ENCODE measurements around the gene CD109. TPM values are rescaled to one million over a fixed set of nuclear protein-coding genes. Genes with fewer than 3 reads are reported as not detected.

The CD109 gene
- polyA plus RNA-seq, 1 donor from 2014 or later: 0.07 TPM

- no peaks in the 10 kb centered on the region for H3K79me2 ChIP-seq (replicated peaks; ENCODE audit: insufficient read depth, low read length)
- TF ChIP-seq POLR2AphosphoS5 (IDR thresholded peaks at IDR 0.05) (no peak), TAF1 (IDR thresholded peaks at IDR 0.05; ENCODE audit: low read depth) (no peak), EZH2 (IDR thresholded peaks at IDR 0.05; ENCODE audit: borderline replicate concordance, insufficient read depth, low read length, poor library complexity, severe bottlenecking) (no peak), MXI1 (conservative IDR thresholded peaks at IDR 0.05; ENCODE audit: poor library complexity, severe bottlenecking) (no peak), REST (IDR thresholded peaks at IDR 0.05; ENCODE audit: borderline replicate concordance) (no peak), RAD21 (conservative IDR thresholded peaks at IDR 0.05) (no peak), CTCF (IDR thresholded peaks at IDR 0.05; ENCODE audit: poor library complexity, severe bottlenecking) (no peak), EP300 (conservative IDR thresholded peaks at IDR 0.05; ENCODE audit: poor library complexity, severe bottlenecking) (no peak), SMC3 (conservative IDR thresholded peaks at IDR 0.05; ENCODE audit: poor library complexity) (no peak)
- H3K9ac ChIP-seq (ENCODE audit: low read length): no peak overlapping the region
- no peak overlapping the region for H3K27ac ChIP-seq (ENCODE audit: low read length)
- H2AFZ ChIP-seq (ENCODE audit: low read depth, low read length): no peak overlapping the region
- H3K4me3 ChIP-seq (ENCODE audit: low read length): no peak overlapping the region
- H3K4me2 ChIP-seq (ENCODE audit: low read length): no peak overlapping the region
- no peaks in the 10 kb centered on the region for H3K9me2 ChIP-seq (ENCODE audit: insufficient read depth, low read length)
- no peaks in the 10 kb centered on the region for H3K36me3 ChIP-seq (ENCODE audit: insufficient read depth, low read length)
- H3F3A ChIP-seq (ENCODE audit: insufficient read depth, low read length, poor library complexity, severe bottlenecking): no peaks in the 10 kb centered on the region
- no peaks in the 10 kb centered on the region for H3K9me3 ChIP-seq (ENCODE audit: low read length)
- peaks cover 20% of the 10 kb centered on the region for H3K27me3 ChIP-seq (ENCODE audit: insufficient read depth, low read depth, low read length)
- H4K20me1 ChIP-seq (ENCODE audit: insufficient read depth): no peaks in the 10 kb centered on the region
These were observed 3.9 kb downstream of the CD109 start for GRCh38 chr6:73699676-73700459.

GRCh38 chr6:73702444-73702843 is 6.4 kb downstream of the CD109 start:
- Histone ChIP-seq H3K4me2 (ENCODE audit: low read length) (no peak overlapping the region), H4K20me1 (ENCODE audit: insufficient read depth) (no peaks in the 10 kb centered on the region), H3F3A (ENCODE audit: insufficient read depth, low read length, poor library complexity, severe bottlenecking) (no peaks in the 10 kb centered on the region), H3K9me3 (ENCODE audit: low read length) (no peaks in the 10 kb centered on the region), H3K27me3 (ENCODE audit: insufficient read depth, low read depth, low read length) (no peaks in the 10 kb centered on the region), H3K27ac (ENCODE audit: low read length) (no peak overlapping the region), H3K36me3 (ENCODE audit: insufficient read depth, low read length) (no peaks in the 10 kb centered on the region), H3K4me3 (ENCODE audit: low read length) (no peak overlapping the region), H2AFZ (ENCODE audit: low read depth, low read length) (no peak overlapping the region), H3K79me2 (replicated peaks; ENCODE audit: insufficient read depth, low read length) (no peaks in the 10 kb centered on the region), H3K9me2 (ENCODE audit: insufficient read depth, low read length) (no peaks in the 10 kb centered on the region), H3K9ac (ENCODE audit: low read length) (no peak overlapping the region)
- TF ChIP-seq EP300 (conservative IDR thresholded peaks at IDR 0.05; ENCODE audit: poor library complexity, severe bottlenecking) (no peak), MXI1 (conservative IDR thresholded peaks at IDR 0.05; ENCODE audit: poor library complexity, severe bottlenecking) (no peak), EZH2 (IDR thresholded peaks at IDR 0.05; ENCODE audit: borderline replicate concordance, insufficient read depth, low read length, poor library complexity, severe bottlenecking) (no peak), CTCF (IDR thresholded peaks at IDR 0.05; ENCODE audit: poor library complexity, severe bottlenecking) (no peak), TAF1 (IDR thresholded peaks at IDR 0.05; ENCODE audit: low read depth) (no peak), POLR2AphosphoS5 (IDR thresholded peaks at IDR 0.05) (no peak), REST (IDR thresholded peaks at IDR 0.05; ENCODE audit: borderline replicate concordance) (no peak), RAD21 (conservative IDR thresholded peaks at IDR 0.05) (no peak), SMC3 (conservative IDR thresholded peaks at IDR 0.05; ENCODE audit: poor library complexity) (no peak)
